Liver (tissue), 9 donors: ENCODE measurements around the gene TADA3. TPM values are rescaled to one million over a fixed set of nuclear protein-coding genes. Genes with fewer than 3 reads are reported as not detected.

Source experiments
- DNase-seq: peaks from one replicate; pipeline ENCODE4 v3.0.0-alpha.2; 2017; ENCODE audit warnings: low spot score
- H3K27ac ChIP-seq, 2 donors: one replicate each; pipeline ENCODE4 v1.7.0; 2013; ENCODE audit warnings: inconsistent platforms in 2 of 2, low read length in 2 of 2, control low read depth in 1 of 2, low read depth in 1 of 2, mild to moderate bottlenecking in 1 of 2
- H3K27me3 ChIP-seq, 4 donors: one replicate each; pipeline versions ENCODE4 v1.6.1 to v1.7.0; 2013; ENCODE audit warnings: low read length in 3 of 4, inconsistent platforms in 1 of 4, mild to moderate bottlenecking in 1 of 4, moderate library complexity in 1 of 4; ENCODE audit not compliant: control insufficient read depth in 4 of 4, insufficient read depth in 4 of 4
- H3K36me3 ChIP-seq, 4 donors: one replicate each; pipeline versions ENCODE4 v1.6.1 to v1.7.0; 2013; ENCODE audit warnings: low read length in 3 of 4, mild to moderate bottlenecking in 3 of 4, low read depth in 1 of 4, moderate library complexity in 1 of 4; ENCODE audit not compliant: control insufficient read depth in 4 of 4, insufficient read depth in 3 of 4
- H3K4me1 ChIP-seq, 4 donors: one replicate each; pipeline versions ENCODE4 v1.6.1 to v1.7.0; 2013; ENCODE audit warnings: low read length in 3 of 4, mild to moderate bottlenecking in 3 of 4, moderate library complexity in 1 of 4; ENCODE audit not compliant: control insufficient read depth in 4 of 4, insufficient read depth in 4 of 4
- H3K4me3 ChIP-seq, 3 donors: one replicate each; pipeline versions ENCODE4 v1.6.1 to v1.7.0; 2013; ENCODE audit warnings: low read length in 3 of 3, control low read depth in 1 of 3, low read depth in 1 of 3, mild to moderate bottlenecking in 1 of 3
- H3K9ac ChIP-seq, 2 donors: one replicate each; pipeline ENCODE4 v1.7.0; 2013; ENCODE audit warnings: low read length in 2 of 2, mild to moderate bottlenecking in 2 of 2, moderate library complexity in 2 of 2, control low read depth in 1 of 2, low read depth in 1 of 2
- H3K9me3 ChIP-seq, 4 donors: one replicate each; pipeline versions ENCODE4 v1.6.1 to v1.7.0; 2013; ENCODE audit warnings: low read length in 3 of 4; ENCODE audit not compliant: control insufficient read depth in 4 of 4
- ATF3 ChIP-seq: IDR thresholded peaks from 2 replicates; pipeline ENCODE4 v1.6.1; 2016; ENCODE audit warnings: antibody characterized with exemption
- CTCF ChIP-seq: fragments of 150-350 bp; IDR thresholded peaks from 2 replicates; pipeline ENCODE4 v1.5.1; 2017; ENCODE audit warnings: improper control_type of control experiment, low read depth, low read length; ENCODE audit not compliant: missing input control
- EGR1 ChIP-seq, 2 donors: IDR thresholded peaks; 2 replicates each; pipeline ENCODE4 v1.6.1; 2016 to 2018; ENCODE audit warnings: antibody characterized with exemption in 2 of 2, low read depth in 2 of 2
- FOXA1 ChIP-seq: IDR thresholded peaks from 2 replicates; pipeline ENCODE4 v1.6.1; 2016; ENCODE audit warnings: antibody characterized with exemption
- FOXA2 ChIP-seq: IDR thresholded peaks from 2 replicates; pipeline ENCODE4 v1.6.1; 2016; ENCODE audit warnings: antibody characterized with exemption
- GABPA ChIP-seq, 2 donors: IDR thresholded peaks in 1 of 2; conservative IDR thresholded peaks in 1 of 2; 2 replicates each; pipeline ENCODE4 v1.6.1; 2016; ENCODE audit warnings: antibody characterized with exemption in 2 of 2, mild to moderate bottlenecking in 1 of 2, moderate library complexity in 1 of 2
- HNF4A ChIP-seq, 2 donors: conservative IDR thresholded peaks; 2 replicates each; pipeline ENCODE4 v1.6.1; 2016; ENCODE audit warnings: antibody characterized with exemption in 2 of 2, mild to moderate bottlenecking in 2 of 2
- HNF4G ChIP-seq: IDR thresholded peaks from 2 replicates; pipeline ENCODE4 v1.6.1; 2016; ENCODE audit warnings: antibody characterized with exemption
- NR2F2 ChIP-seq: IDR thresholded peaks from 2 replicates; pipeline ENCODE4 v1.6.1; 2016; ENCODE audit warnings: antibody characterized with exemption
- RAD21 ChIP-seq, 2 donors: IDR thresholded peaks; 2 replicates each; pipeline ENCODE4 v1.6.1; 2016; ENCODE audit warnings: antibody characterized with exemption in 2 of 2, mild to moderate bottlenecking in 2 of 2
- REST ChIP-seq: IDR thresholded peaks from 2 replicates; pipeline ENCODE4 v1.6.1; 2016; ENCODE audit warnings: antibody characterized with exemption, mild to moderate bottlenecking
- RXRA ChIP-seq, 2 donors: IDR thresholded peaks; 2 replicates each; pipeline ENCODE4 v1.6.1; 2017 to 2018; ENCODE audit warnings: antibody characterized with exemption in 2 of 2, mild to moderate bottlenecking in 1 of 2
- SP1 ChIP-seq: IDR thresholded peaks from 2 replicates; pipeline ENCODE4 v1.6.1; 2018; ENCODE audit warnings: antibody characterized with exemption, mild to moderate bottlenecking
- TAF1 ChIP-seq: conservative IDR thresholded peaks from 2 replicates; pipeline ENCODE4 v1.6.1; 2016; ENCODE audit warnings: antibody characterized with exemption, mild to moderate bottlenecking
- YY1 ChIP-seq: IDR thresholded peaks from 2 replicates; pipeline ENCODE4 v1.6.1; 2016; ENCODE audit warnings: antibody characterized with exemption, mild to moderate bottlenecking
- ZBTB33 ChIP-seq: IDR thresholded peaks from 2 replicates; pipeline ENCODE4 v1.6.1; 2016; ENCODE audit warnings: antibody characterized with exemption
- WGBS: extraction: QIAGEN DNeasy Blood & Tissue Kit; methylation state at CpG from one replicate; pipeline ENCODE4 v1.1.7; 2013; 5-methylcytosine and 5-hydroxymethylcytosine counted together
- polyA plus RNA-seq, 2 donors: library from polyadenylated mRNA; stranded (reverse) in 1 of 2; unstranded in 1 of 2; fragments of 200-250 nt in 1 of 2; fragments of >200 nt in 1 of 2; fragmentation: Nextera tagmentation in 1 of 2; extraction: Ambion mirVana in 1 of 2; gene quantifications; one replicate each; pipeline versions ENCODE4 v1.2.1 to v1.2.3, GENCODE V29; 2013 to 2015
- total RNA-seq, 2 donors: library from RNA; depleted of rRNA; stranded (reverse); fragments of >200 nt; gene quantifications; one replicate each; pipeline ENCODE4 v1.2.3, GENCODE V29; 2014
- donor health status: healthy.
- donor health status: healthy.
- donor health status: healthy.
- donor health status: healthy.
- donor health status: healthy.

TADA3 gene
- total and polyA plus RNA-seq, 4 donors, result 16.2 to 27.8 (median 21.5) TPM

- no peaks in the 10 kb centered on the region for H3K9me3 ChIP-seq
- no peak overlapping the region for H3K4me3 ChIP-seq
- no peaks in the 10 kb centered on the region for H3K27me3 ChIP-seq
- peaks cover 0 to 13% (median 7%) of the 10 kb centered on the region in 4 donors for H3K4me1 ChIP-seq
- DNase-seq, result no peak
- WGBS, result 79% methylated on average over 7 of the region's 7 CpGs
- H3K36me3 ChIP-seq, result peaks cover 10 to 36% (median 33%) of the 10 kb centered on the region in 4 donors
- TF ChIP-seq RAD21 (IDR thresholded peaks at IDR 0.05) (peak in 1 of 2 donors; percentile 32), ATF3 (no peak)
- no peak overlapping the region for H3K9ac ChIP-seq
- peak overlapping the region in 1 of 2 donors; percentile 82 for H3K27ac ChIP-seq
These were observed 16.2 kb upstream of the TADA3 start for GRCh38 chr3:9808345-9809037.

- H3K36me3 ChIP-seq, result peaks cover 13 to 41% (median 38%) of the 10 kb centered on the region in 4 donors
- no peak overlapping the region for H3K9ac ChIP-seq
- TF ChIP-seq YY1, result no peak
- no peak for TF ChIP-seq EGR1 (IDR thresholded peaks at IDR 0.05; ENCODE audit: low read depth in 2 of 2)
- no peak for TF ChIP-seq CTCF
- TF ChIP-seq HNF4A (conservative IDR thresholded peaks at IDR 0.05), result no peak
- TF ChIP-seq GABPA (IDR thresholded peaks at IDR 0.05 in 1 of 2, conservative IDR thresholded peaks at IDR 0.05 in 1 of 2), result no peak
- TF ChIP-seq SP1, result no peak
- TF ChIP-seq NR2F2, result no peak
- TF ChIP-seq REST, result no peak
- TF ChIP-seq HNF4G, result no peak
- TF ChIP-seq FOXA1, result no peak
- TF ChIP-seq FOXA2, result no peak
- TF ChIP-seq ATF3, result no peak
- no peak for TF ChIP-seq RXRA (IDR thresholded peaks at IDR 0.05)
- TF ChIP-seq ZBTB33, result no peak
- TF ChIP-seq TAF1, result no peak
- no peak overlapping the region for H3K4me3 ChIP-seq
- no peak for DNase-seq
- H3K27ac ChIP-seq, result no peak overlapping the region
- no peaks in the 10 kb centered on the region for H3K27me3 ChIP-seq
- peaks cover 0 to 13% (median 7%) of the 10 kb centered on the region in 4 donors for H3K4me1 ChIP-seq
- H3K9me3 ChIP-seq, result no peaks in the 10 kb centered on the region
- 97% methylated on average over 2 of the region's 2 CpGs for WGBS
These were observed 15.7 kb upstream of the TADA3 start for GRCh38 chr3:9807981-9808344.
